GM18505 (cell line): ENCODE measurements around the gene FANCD2OS.
"Not testable (repeated sequence)": the region's sequence is repeated elsewhere in the genome, so short reads cannot be mapped to it uniquely, and the experiment has no call there.

ENCODE experiments used
- ATAC-seq: cut with Tn5 transposase; IDR thresholded peaks from one replicate; pipeline ENCODE4 v1.9.1; 2021; ENCODE audit not compliant: unreplicated experiment
- POLR2A ChIP-seq: IDR thresholded peaks from 4 replicates; pipeline ENCODE4 v1.6.1; 2011; ENCODE audit warnings: borderline replicate concordance; ENCODE audit not compliant: insufficient read depth, insufficient read length; ENCODE audit errors: extremely low read depth

Gene FANCD2OS

GRCh38 chr3:10074666-10075065 lies 33.4 kb downstream of the FANCD2OS start:
- TF ChIP-seq POLR2A = no peak
- ATAC-seq = no peak

DNA sequence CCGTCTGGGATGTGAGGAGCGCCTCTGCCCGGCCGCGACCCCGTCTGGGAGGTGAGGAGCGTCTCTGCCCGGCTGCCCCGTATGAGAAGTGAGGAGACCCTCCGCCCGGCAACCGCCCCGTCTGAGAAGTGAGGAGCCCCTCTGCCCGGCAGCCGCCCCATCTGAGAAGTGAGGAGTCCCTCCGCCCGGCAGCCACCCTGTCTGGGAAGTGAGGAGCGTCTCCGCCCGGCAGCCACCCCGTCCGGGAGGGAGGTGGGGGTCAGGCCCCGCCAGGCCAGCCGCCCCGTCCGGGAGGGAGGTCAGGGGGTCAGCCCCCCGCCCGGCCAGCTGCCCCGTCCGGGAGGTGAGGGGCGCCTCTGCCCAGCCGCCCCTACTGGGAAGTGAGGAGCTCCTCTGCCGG lies 38.0 kb downstream of the FANCD2OS start:
- not testable (repeated sequence) for ATAC-seq

DNA sequence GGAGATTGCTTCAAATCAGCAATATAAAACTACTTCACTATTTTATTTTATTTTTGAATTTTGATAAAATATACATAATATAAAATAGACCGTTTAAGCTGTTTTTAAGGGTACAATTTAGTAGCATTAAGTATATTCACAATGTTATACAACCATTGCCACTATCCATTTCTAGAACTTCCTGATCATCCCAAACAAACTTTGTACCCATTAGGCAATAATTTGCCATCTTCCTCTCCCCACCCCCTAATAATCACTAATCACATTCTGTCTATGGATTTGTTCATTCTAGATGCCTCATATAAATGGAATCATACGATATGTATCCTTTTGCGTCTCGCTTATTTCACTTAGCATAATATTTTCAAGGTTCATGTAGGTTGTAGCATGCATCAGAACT lies 53.0 kb downstream of the FANCD2OS start:
- ATAC-seq = no peak
- no peak for TF ChIP-seq POLR2A
